Measurements from ENCODE around the gene C1QBP.

Gene C1QBP

DNA sequence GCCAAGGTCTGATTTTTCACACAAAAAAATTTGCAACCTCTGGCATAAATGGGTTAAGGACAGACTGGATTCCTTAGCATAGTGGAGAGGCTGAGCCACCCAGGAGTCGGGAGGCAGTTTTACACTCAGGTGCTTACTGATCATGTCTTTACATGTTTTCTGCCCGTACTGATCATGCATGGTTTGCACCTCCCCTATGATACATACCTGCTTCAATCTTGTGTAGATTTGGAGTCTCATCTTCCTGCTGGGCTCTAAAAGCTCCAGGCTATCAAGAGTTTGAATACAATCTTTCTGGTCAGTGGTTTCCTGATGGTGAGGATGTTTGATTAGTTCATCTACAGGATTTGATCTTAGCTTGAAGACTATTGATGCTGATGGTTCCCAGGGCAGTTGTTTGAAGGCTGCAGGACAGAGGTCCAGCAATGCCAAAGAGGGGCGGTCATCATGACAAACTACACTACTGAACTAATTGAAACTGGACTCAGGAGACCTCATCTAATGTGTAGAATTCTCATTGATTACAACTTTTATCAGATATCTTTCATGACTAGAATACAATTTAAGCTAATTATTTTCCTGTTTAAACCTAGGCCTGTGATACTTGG is 6.9 kb downstream of the C1QBP start:
- DNase-seq, result no peak

DNA sequence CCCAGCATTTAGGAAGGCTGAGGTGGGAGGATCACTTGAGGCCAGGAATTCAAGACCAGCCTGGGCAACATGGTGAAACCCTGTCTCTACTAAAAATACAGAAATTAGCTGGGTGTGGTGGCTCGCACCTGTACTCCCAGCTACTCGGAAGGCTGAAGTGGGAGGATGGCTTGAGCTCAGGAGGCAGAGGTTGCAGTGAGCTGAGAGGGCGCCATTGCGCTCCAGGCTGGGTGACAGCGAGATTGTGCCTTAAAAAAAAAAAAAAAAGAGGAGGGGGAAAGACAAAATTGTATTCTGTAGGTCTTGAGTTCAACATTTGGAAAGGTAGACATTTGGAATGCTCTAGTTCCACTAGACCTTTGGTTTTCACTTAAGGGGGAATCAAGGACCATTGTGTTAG is 7.7 kb downstream of the C1QBP start:
- peak; percentile 5 for DNase-seq

GRCh38 chr17:5430413-5430999 is 8.4 kb downstream of the C1QBP start:
- no peak for DNase-seq

DNA sequence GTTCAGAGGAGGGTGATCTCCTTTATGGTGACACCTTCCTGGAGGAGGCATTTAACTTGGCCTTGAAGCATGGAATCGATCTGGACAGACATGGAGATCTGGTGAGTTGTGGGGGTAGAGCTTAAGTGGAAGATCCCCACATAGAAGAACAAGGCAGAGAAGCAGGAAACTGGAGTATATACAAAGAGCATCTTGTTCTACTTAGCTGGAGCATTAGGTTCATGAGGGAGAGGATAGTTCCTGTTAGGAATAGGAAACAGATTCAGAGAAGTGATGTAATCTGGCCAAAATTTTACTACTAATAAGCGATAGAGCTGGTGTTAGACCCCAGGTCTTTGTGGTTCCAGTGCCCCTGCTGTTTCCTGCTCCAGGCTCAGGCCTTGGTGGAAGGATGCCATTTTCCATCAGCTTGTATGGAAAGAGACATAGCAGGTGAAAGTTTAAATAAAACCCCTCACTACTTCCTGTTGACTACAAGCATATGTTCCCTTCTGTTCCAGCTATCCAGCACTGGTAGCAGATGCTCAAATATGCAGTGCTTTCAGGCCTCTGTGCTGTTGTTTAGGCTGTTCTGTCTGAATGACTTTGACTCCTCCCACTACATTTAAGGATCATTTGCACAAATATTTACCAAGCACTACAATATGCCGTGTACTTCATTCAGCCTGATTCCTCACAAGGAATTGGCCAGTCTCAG is 9.6 kb downstream of the C1QBP start:
- DNase-seq, result no peak

- DNase-seq, result no peak
Measured at GRCh38 chr17:5425826-5426225, 13.1 kb downstream of the C1QBP start.

- DNase-seq, result no peak
Measured at GRCh38 chr17:5424909-5425308, 14.0 kb downstream of the C1QBP start.

DNA sequence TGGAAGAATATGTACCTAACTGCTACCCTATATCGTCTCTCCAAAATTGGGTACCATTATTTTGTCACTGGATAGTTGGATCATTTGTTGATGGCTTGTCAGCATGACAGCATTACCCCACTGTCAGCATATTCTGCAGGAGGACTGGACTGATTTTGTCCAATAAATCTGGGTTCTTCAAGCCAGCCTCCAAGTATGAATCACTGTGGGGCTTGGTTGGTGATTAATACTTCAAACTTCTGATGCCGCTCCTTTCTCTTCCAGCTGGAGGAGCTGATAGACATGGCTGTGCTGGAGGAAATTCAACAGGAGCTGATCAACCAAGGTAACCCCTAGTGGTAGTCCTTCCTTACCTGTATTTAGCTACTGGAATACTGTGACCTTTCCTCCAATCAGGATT is 16.4 kb downstream of the C1QBP start:
- no peak for DNase-seq

- DNase-seq, result peak; percentile 98
Measured at GRCh38 chr17:5419959-5420653, 18.8 kb downstream of the C1QBP start, which contains the start of gene RPAIN. RPAIN (plus strand) TSS chr17:5420182; CDS start chr17:5420211, 29 bp downstream.

DNA sequence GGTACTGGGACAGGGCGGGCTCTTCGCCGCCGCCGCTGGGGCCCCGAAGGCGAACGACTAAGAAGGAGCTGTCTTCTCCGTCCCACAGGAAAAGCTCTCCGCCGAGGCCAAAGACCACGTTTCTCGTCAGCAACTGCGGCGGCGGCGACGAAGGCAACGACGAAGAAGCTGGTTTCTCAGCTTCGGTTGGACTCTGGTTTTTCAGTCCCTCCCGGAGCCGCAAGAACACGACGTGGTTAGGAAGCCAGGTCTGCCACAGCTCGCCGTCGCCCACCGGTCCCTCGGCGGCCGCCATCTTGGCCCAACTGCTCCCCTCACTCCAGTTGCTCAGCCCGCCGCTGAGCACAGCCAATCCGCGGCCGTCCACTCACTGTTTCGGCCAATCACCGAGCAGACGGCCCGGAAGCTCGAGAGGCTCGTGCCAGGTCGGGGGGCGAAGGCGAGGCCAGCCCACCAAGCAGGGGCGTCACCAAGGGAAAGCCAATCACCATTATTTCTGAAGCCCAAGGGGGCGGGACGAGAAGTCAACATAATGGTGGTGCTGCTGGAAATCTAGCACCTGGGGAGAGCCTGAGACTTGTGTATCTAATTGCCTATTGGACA is 19.5 kb downstream of the C1QBP start, which contains the start of gene NUP88:
TSS of gene NUP88 (minus strand) at position 307 of the 603 bp plus-strand sequence. CDS start at position 295, 12 bp downstream.
- peak; percentile 99 for DNase-seq

- peak; percentile 59 for DNase-seq
Measured at GRCh38 chr17:5418858-5419355, 20.0 kb downstream of the C1QBP start.

- no peak for DNase-seq
Measured at GRCh38 chr17:5416901-5417300, 22.1 kb downstream of the C1QBP start.

DNA sequence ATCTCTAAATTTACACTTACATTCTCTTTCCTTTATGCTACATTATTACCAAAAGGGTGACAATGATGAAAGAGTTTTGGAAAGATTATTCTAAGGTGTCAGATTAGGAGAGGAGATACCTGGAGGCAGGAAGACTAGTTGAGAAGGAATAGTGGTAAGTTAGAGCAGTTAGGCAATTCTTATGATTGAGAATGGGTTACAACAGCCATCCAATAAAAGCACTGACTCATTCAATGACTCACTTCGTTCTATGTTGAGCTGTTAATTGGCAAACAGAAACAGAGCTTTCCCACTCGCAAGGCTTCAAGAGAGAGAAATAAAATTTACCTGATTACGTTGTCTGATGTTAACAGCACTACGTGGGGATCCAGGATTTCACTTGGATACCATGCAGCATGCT is 25.3 kb downstream of the C1QBP start:
- no peak for DNase-seq

DNA sequence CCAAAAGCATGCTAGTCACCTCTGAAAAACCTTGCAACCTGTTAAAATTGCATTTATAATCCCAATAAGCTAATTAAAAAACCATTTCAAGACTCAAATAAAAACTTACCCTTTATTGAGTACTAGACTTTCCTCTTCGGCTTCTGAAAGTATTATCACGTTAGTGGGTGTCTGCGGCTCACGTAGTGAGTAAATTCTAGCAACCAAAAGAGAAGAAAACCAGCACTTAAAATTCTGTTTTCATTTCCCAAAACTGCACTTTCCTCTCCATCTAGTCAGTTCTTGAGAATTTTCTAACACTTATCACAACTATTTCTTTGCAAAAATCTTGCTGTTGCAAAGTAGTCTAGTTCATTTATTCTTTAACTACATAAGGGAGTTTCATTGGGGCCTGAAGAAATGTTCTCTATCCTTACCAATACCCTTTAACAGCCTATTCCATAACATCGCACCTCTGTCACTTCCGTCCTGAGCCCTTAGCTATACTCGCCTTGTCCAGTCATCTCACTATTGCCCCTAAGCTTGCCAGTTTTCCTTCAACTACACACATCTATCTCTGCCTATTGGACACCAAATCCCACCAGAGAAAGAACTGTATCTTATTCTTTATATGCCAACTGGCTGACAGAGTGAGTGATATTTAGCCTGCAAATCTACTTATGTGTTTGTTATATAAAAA is 28.2 kb downstream of the C1QBP start:
- DNase-seq, result no peak

DNA sequence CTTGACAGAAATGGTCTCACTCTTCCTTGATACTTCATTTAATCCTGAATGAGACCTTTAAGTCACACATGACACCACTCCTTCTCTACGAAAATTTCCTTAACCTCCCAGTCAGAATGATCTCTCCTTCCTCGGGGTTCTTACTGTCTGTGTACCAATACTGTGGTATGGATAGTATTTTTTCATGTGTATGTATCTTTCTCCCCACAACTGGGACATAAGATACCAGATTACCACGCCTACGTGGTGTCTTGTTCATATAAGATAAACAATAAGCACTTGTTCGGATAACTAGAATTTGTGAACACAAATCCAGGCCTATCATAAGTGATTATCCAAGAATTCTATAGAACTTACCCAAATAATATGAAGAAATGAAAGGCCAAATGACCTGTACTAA is 30.8 kb downstream of the C1QBP start:
- DNase-seq, result no peak

- no peak for DNase-seq
Measured at GRCh38 chr17:5405400-5405799, 33.6 kb downstream of the C1QBP start.

DNA sequence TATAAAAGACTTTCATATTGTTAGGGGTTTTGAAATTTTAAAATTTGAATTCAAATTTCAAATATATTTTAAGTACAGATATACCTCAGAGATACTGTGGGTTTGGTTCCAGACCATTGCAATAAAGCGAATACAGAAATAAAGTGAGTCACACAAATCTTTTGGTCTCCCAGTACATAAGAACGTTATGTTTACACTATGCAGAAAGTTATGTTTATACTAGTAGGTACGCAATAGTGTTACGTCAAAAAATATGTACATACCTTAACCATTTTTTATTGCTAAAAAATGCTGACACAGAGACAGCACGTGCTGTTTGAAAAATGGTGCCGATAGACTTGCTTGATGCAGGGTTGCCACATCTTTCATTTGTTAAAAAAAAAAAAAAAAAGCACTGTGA is 39.2 kb downstream of the C1QBP start:
- DNase-seq, result no peak

- no peak for DNase-seq
Measured at GRCh38 chr17:5396612-5397011, 42.3 kb downstream of the C1QBP start.

- DNase-seq, result no peak
Measured at GRCh38 chr17:5391678-5392077, 47.3 kb downstream of the C1QBP start.

Measured in NCI-H2171 treated with DMSO at 0.1 percent for 48 hours (cell line).